ENCODE data around the gene LIFR. TPM values are rescaled to one million over a fixed set of nuclear protein-coding genes. Genes with fewer than 3 reads are reported as not detected.

LIFR gene
- polyA plus RNA-seq (2013): 16.6 and 16.7 TPM in 2 replicates

GRCh38 chr5:38556599-38557307 is at the start of gene LIFR:
LIFR (minus strand) TSS chr5:38556646; CDS start chr5:38530647, 25,999 bp downstream.
- no peaks in the 10 kb centered on the region for H3K36me3 ChIP-seq (ENCODE audit: control insufficient read depth in 1 of 2, insufficient read depth in 2 of 2, low read length in 2 of 2)

GRCh38 chr5:38605610-38606009 is 49.2 kb upstream of the LIFR start:
- H2BK12ac ChIP-seq (ENCODE audit: low read length): no peak overlapping the region
- H3K27ac ChIP-seq (ENCODE audit: low read depth, low read length): peak overlapping the region; percentile 36
- H3K4me2 ChIP-seq (ENCODE audit: low read length): no peak overlapping the region
- H4K8ac ChIP-seq (ENCODE audit: low read depth, low read length): no peak overlapping the region
- no peaks in the 10 kb centered on the region for H3K36me3 ChIP-seq (ENCODE audit: control insufficient read depth in 1 of 2, insufficient read depth in 2 of 2, low read length in 2 of 2)
- H4K91ac ChIP-seq (ENCODE audit: low read depth, low read length): no peak overlapping the region
- H2BK5ac ChIP-seq (ENCODE audit: low read depth, low read length, poor library complexity): no peak overlapping the region
- DNase-seq: peak in 1 of 2 donors; percentile 28
- no peak overlapping the region for H3K9ac ChIP-seq (ENCODE audit: low read length)
- no peak overlapping the region for H3K14ac ChIP-seq (ENCODE audit: low read length)
- H3K27me3 ChIP-seq (ENCODE audit: insufficient read depth, low read length): no peaks in the 10 kb centered on the region
- H3K79me2 ChIP-seq (ENCODE audit: control insufficient read depth, insufficient read depth, low read length, poor library complexity): no peaks in the 10 kb centered on the region
- H2BK120ac ChIP-seq (ENCODE audit: insufficient read depth, low read length, poor library complexity): no peak overlapping the region
- no peak overlapping the region for H3K18ac ChIP-seq (ENCODE audit: low read length)
- peaks cover 15% of the 10 kb centered on the region for H3K79me1 ChIP-seq (ENCODE audit: low read length)
- H4K12ac ChIP-seq (ENCODE audit: low read depth, low read length): no peak overlapping the region
- no peak overlapping the region for H3K4me3 ChIP-seq (ENCODE audit: low read depth, low read length)
- no CpG with 5 or more reads among the region's 7 CpGs for WGBS (ENCODE audit: extremely low coverage, insufficient coverage, insufficient read length)
- no peak overlapping the region for H3K23ac ChIP-seq (ENCODE audit: low read length)
- no peak overlapping the region for H2AFZ ChIP-seq (ENCODE audit: insufficient read depth, low read length, poor library complexity)
- no peak overlapping the region for H2AK5ac ChIP-seq (ENCODE audit: low read length)
- H3K4ac ChIP-seq (ENCODE audit: low read depth, low read length): no peak overlapping the region
- peaks cover 12 to 26% of the 10 kb centered on the region in 2 experiments for H3K4me1 ChIP-seq (ENCODE audit: control insufficient read depth in 1 of 2, insufficient read depth in 2 of 2, low read length in 2 of 2)
- H3K9me3 ChIP-seq (ENCODE audit: insufficient read depth, low read depth, low read length): no peaks in the 10 kb centered on the region

More at GRCh38 chr5:38556599-38557307, at the start of gene LIFR:
- Histone ChIP-seq H2BK5ac (ENCODE audit: low read depth, low read length, poor library complexity) (peak within 1 kb of the TSS; percentile 86), H2BK12ac (ENCODE audit: low read length) (peak within 1 kb of the TSS; percentile 18), H2AK5ac (ENCODE audit: low read length) (peak within 1 kb of the TSS; percentile 12), H3K4ac (ENCODE audit: low read depth, low read length) (peak within 1 kb of the TSS; percentile 60), H3K23ac (ENCODE audit: low read length) (no peak within 1 kb of the TSS), H4K8ac (ENCODE audit: low read depth, low read length) (peak within 1 kb of the TSS; percentile 96), H3K9ac (ENCODE audit: low read length) (peak within 1 kb of the TSS; percentile 86), H3K79me2 (ENCODE audit: control insufficient read depth, insufficient read depth, low read length, poor library complexity) (peaks cover 10% of the 10 kb centered on the region), H2BK120ac (ENCODE audit: insufficient read depth, low read length, poor library complexity) (peak within 1 kb of the TSS; percentile 85), H2AFZ (ENCODE audit: insufficient read depth, low read length, poor library complexity) (peak within 1 kb of the TSS; percentile 66), H3K9me3 (ENCODE audit: insufficient read depth, low read depth, low read length) (no peaks in the 10 kb centered on the region), H3K4me1 (ENCODE audit: control insufficient read depth in 1 of 2, insufficient read depth in 2 of 2, low read length in 2 of 2) (peaks cover 0 to 3% of the 10 kb centered on the region in 2 experiments), H3K18ac (ENCODE audit: low read length) (peak within 1 kb of the TSS; percentile 95), H3K27ac (ENCODE audit: low read depth, low read length) (peak within 1 kb of the TSS; percentile 91), H3K27me3 (ENCODE audit: insufficient read depth, low read length) (no peaks in the 10 kb centered on the region), H3K79me1 (ENCODE audit: low read length) (peaks cover 12% of the 10 kb centered on the region), H4K91ac (ENCODE audit: low read depth, low read length) (peak within 1 kb of the TSS; percentile 96), H3K4me3 (ENCODE audit: low read depth, low read length) (peak within 1 kb of the TSS; percentile 93), H4K12ac (ENCODE audit: low read depth, low read length) (peak within 1 kb of the TSS; percentile 79), H3K4me2 (ENCODE audit: low read length) (peak within 1 kb of the TSS; percentile 82), H3K14ac (ENCODE audit: low read length) (peak within 1 kb of the TSS; percentile 92)
- no CpG with 5 or more reads among the region's 88 CpGs for WGBS (ENCODE audit: extremely low coverage, insufficient coverage, insufficient read length)
- peak; percentile 63 to 83 for DNase-seq

GRCh38 chr5:38603691-38604090 is 47.2 kb upstream of the LIFR start:
- Histone ChIP-seq H4K8ac (ENCODE audit: low read depth, low read length) (no peak overlapping the region), H3K27me3 (ENCODE audit: insufficient read depth, low read length) (no peaks in the 10 kb centered on the region), H3K4ac (ENCODE audit: low read depth, low read length) (no peak overlapping the region), H3K4me3 (ENCODE audit: low read depth, low read length) (no peak overlapping the region), H3K4me1 (ENCODE audit: control insufficient read depth in 1 of 2, insufficient read depth in 2 of 2, low read length in 2 of 2) (peaks cover 12 to 27% of the 10 kb centered on the region in 2 experiments), H3K9ac (ENCODE audit: low read length) (no peak overlapping the region), H2BK5ac (ENCODE audit: low read depth, low read length, poor library complexity) (peak overlapping the region; percentile 3), H2BK120ac (ENCODE audit: insufficient read depth, low read length, poor library complexity) (no peak overlapping the region), H3K14ac (ENCODE audit: low read length) (no peak overlapping the region), H3K36me3 (ENCODE audit: control insufficient read depth in 1 of 2, insufficient read depth in 2 of 2, low read length in 2 of 2) (no peaks in the 10 kb centered on the region), H3K23ac (ENCODE audit: low read length) (no peak overlapping the region), H2AK5ac (ENCODE audit: low read length) (no peak overlapping the region), H4K91ac (ENCODE audit: low read depth, low read length) (peak overlapping the region; percentile 35), H2AFZ (ENCODE audit: insufficient read depth, low read length, poor library complexity) (no peak overlapping the region), H3K9me3 (ENCODE audit: insufficient read depth, low read depth, low read length) (no peaks in the 10 kb centered on the region), H2BK12ac (ENCODE audit: low read length) (peak overlapping the region; percentile 56), H3K18ac (ENCODE audit: low read length) (no peak overlapping the region), H3K79me1 (ENCODE audit: low read length) (peaks cover 15% of the 10 kb centered on the region), H3K79me2 (ENCODE audit: control insufficient read depth, insufficient read depth, low read length, poor library complexity) (peaks cover 2% of the 10 kb centered on the region), H3K4me2 (ENCODE audit: low read length) (no peak overlapping the region), H3K27ac (ENCODE audit: low read depth, low read length) (no peak overlapping the region), H4K12ac (ENCODE audit: low read depth, low read length) (no peak overlapping the region)
- no peak for DNase-seq
- no CpG with 5 or more reads among the region's 3 CpGs for WGBS (ENCODE audit: extremely low coverage, insufficient coverage, insufficient read length)

GRCh38 chr5:38602641-38603040 is 46.2 kb upstream of the LIFR start:
- no peak overlapping the region for H4K12ac ChIP-seq (ENCODE audit: low read depth, low read length)
- peak overlapping the region; percentile 1 for H2BK12ac ChIP-seq (ENCODE audit: low read length)
- no CpG with 5 or more reads among the region's 5 CpGs for WGBS (ENCODE audit: extremely low coverage, insufficient coverage, insufficient read length)
- no peak overlapping the region for H4K8ac ChIP-seq (ENCODE audit: low read depth, low read length)
- no peak overlapping the region for H3K14ac ChIP-seq (ENCODE audit: low read length)
- no peak overlapping the region for H3K4me2 ChIP-seq (ENCODE audit: low read length)
- no peak overlapping the region for H3K9ac ChIP-seq (ENCODE audit: low read length)
- no peak overlapping the region for H2AFZ ChIP-seq (ENCODE audit: insufficient read depth, low read length, poor library complexity)
- no peak overlapping the region for H3K27ac ChIP-seq (ENCODE audit: low read depth, low read length)
- no peak overlapping the region for H3K23ac ChIP-seq (ENCODE audit: low read length)
- H2AK5ac ChIP-seq (ENCODE audit: low read length): peak overlapping the region; percentile 41
- no peaks in the 10 kb centered on the region for H3K27me3 ChIP-seq (ENCODE audit: insufficient read depth, low read length)
- no peaks in the 10 kb centered on the region for H3K36me3 ChIP-seq (ENCODE audit: control insufficient read depth in 1 of 2, insufficient read depth in 2 of 2, low read length in 2 of 2)
- H3K9me3 ChIP-seq (ENCODE audit: insufficient read depth, low read depth, low read length): no peaks in the 10 kb centered on the region
- no peak overlapping the region for H2BK5ac ChIP-seq (ENCODE audit: low read depth, low read length, poor library complexity)
- DNase-seq: no peak
- H3K18ac ChIP-seq (ENCODE audit: low read length): no peak overlapping the region
- peaks cover 2% of the 10 kb centered on the region for H3K79me2 ChIP-seq (ENCODE audit: control insufficient read depth, insufficient read depth, low read length, poor library complexity)
- peaks cover 20% of the 10 kb centered on the region for H3K79me1 ChIP-seq (ENCODE audit: low read length)
- H3K4ac ChIP-seq (ENCODE audit: low read depth, low read length): no peak overlapping the region
- H3K4me1 ChIP-seq (ENCODE audit: control insufficient read depth in 1 of 2, insufficient read depth in 2 of 2, low read length in 2 of 2): peaks cover 17 to 31% of the 10 kb centered on the region in 2 experiments
- no peak overlapping the region for H4K91ac ChIP-seq (ENCODE audit: low read depth, low read length)
- H3K4me3 ChIP-seq (ENCODE audit: low read depth, low read length): no peak overlapping the region
- no peak overlapping the region for H2BK120ac ChIP-seq (ENCODE audit: insufficient read depth, low read length, poor library complexity)
